HG02623 (cell line): ENCODE results near the gene CYBA.
A peak's percentile ranks its signal among the peaks of the same experiment; 100 is the strongest.

Experiments
- ATAC-seq: cut with Tn5 transposase; IDR thresholded peaks from one replicate; pipeline ENCODE4 v1.9.1; 2021; ENCODE audit warnings: moderate library complexity; ENCODE audit not compliant: unreplicated experiment

Gene CYBA

DNA sequence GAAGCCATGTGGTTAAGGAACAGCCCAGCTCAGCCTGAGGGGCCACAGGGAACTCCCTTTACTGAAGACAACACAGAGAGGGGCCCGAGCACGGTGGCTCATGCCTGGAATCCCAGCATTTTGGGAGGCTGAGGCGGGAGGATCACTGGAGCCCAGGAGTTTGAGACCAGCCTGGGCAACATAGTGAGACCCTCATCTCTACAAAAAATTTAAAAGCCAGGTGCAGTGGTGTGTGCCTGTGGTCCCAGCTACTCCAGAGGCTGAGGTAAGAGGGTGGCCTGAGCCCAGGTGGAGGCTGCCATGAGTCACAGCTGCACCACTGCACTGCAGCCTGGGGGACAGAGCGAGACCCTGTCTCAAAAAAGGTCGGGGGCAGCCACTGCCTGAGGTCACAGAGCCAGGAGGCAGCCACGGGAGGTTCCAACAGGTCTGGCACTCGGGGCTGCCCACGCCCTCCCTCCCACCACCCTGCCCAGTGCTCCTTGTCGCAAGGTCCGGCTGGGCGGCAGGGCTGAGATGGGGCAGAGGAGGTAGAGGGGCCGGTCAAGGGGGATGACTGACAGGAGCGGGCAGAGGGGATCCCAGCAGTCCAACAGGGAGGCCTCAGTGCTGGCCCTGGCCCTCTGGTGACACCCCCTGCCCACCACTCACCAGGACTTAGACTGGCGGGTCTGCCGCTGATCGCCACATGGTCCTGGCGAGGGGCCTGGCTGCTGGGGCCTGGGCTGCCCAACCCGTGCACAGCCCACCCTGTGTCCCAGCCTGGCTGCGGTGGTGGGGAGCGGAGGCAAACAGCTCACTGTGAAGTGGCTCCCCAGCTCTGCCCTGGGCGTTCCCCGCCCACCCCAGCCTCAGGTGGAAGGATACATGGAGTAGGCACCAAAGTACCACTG lies 3.4 kb downstream of the CYBA start:
- no peak for ATAC-seq

DNA sequence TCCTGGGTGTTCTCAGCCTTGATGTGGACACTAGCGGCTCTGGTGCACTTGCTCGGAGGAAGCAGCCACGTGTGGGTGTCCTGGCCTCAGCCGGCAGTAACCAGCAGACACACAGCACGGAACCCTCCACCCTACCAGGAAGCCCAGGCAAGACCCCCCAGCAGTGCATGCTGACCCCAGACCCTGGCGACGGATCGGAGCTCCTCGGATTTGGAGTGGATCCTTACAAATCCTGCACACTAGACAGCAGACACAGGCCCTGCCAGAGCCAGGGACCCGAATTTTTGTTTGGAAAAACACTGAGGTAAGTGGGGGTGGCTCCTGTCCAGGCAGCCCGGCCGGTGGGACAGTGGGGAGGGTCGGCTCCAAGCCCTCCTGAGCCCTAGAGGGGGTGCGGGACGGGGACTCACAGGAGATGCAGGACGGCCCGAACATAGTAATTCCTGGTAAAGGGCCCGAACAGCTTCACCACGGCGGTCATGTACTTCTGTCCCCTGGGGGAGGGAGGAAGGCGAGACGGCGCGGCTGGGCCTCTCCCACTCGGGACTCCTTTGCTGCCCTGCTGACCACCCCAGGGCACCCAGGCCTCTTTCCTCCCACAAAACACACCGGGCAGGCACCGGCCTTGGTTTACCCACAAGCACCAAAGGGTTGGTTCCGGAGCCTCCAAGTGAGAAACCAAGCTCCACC lies 4.4 kb downstream of the CYBA start:
- no peak for ATAC-seq

DNA sequence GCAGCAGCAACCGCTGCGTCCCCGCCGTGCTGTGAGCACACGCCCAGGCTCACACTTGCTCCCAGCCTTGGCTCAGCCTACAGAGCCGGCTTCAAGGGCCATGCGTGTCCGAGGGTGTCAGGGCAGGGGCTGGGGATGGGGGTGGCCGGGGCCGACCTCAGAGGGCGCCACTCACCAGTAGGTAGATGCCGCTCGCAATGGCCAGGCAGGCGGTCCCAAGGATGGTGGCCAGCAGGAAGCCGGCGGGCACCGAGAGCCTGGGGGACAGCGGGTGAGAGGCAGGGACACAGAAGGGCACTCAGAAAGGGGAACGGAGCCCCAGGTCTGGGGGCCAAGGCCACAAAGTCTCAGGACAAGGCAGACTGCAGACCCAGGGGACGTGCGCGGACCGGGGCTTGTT lies 4.9 kb downstream of the CYBA start:
- no peak for ATAC-seq

DNA sequence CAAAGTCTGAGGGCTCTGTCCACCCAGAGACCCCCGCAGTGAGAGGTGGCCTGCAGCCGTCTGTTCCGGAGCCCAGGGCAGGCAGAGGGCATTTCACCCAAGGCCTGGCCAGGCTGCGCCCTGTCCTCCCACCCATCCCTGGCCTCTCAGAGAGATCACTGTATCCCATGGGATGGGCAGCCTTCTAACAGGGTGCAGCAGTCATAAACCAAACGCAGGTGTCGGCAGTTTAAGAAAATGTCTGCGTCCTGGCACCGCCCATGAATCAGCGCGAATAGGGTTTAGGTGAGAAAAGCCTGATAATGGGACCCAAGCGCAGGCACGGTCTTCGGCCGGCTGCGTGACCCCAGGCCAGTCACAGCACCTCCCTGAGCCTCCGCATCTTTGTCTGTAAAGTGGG lies 5.4 kb downstream of the CYBA start:
- no peak for ATAC-seq

DNA sequence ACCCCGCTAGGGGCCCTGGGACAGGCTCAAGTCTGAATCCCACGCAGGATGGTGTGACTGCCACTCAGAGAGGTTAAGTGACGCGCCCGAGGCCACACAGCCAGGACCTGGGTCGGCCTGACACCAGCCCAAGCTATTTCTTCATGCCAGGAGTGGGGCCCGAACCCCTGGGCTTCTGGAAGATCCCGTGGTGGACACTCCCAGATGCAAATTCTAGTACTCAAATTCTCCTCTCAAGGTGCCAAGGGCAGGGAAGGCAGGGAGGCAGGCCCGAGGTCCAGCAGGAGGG lies 7.3 kb downstream of the CYBA start:
- ATAC-seq = no peak

DNA sequence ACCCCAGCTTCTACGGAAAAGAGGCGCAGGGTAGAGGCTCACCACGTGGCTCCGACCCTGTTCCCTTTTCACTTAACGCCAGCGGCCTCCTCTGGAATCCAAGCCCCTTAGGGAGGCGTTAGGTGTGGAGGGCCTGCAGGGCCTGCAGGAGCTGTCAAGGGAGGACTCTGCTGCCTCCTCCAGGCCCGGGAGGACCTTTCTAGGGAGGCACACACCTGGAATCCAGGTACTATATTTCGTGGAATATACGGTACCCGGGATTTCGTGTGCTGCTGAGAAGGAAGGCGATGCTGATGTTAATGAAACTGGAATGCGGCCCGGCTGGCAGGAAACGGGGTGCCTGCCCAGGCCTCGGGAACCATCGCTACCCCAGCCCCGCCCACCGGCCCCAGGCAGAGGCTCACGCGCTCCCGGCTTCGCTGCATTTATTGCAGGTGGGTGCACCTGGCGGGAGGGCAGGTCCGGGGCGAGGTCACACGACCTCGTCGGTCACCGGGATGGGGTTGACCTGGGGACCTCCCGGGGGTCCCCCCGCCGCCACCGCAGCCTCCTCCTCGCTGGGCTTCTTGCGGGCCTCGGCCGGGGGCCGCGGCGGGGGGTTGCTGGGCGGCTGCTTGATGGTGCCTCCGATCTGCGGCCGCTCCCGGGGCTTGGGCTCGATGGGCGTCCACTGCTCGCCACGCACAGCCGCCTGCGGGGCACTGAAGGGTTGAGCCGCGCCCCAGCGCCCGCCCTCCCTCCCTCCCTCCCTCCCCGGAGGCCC lies 7.8 kb downstream of the CYBA start:
- no peak for ATAC-seq

DNA sequence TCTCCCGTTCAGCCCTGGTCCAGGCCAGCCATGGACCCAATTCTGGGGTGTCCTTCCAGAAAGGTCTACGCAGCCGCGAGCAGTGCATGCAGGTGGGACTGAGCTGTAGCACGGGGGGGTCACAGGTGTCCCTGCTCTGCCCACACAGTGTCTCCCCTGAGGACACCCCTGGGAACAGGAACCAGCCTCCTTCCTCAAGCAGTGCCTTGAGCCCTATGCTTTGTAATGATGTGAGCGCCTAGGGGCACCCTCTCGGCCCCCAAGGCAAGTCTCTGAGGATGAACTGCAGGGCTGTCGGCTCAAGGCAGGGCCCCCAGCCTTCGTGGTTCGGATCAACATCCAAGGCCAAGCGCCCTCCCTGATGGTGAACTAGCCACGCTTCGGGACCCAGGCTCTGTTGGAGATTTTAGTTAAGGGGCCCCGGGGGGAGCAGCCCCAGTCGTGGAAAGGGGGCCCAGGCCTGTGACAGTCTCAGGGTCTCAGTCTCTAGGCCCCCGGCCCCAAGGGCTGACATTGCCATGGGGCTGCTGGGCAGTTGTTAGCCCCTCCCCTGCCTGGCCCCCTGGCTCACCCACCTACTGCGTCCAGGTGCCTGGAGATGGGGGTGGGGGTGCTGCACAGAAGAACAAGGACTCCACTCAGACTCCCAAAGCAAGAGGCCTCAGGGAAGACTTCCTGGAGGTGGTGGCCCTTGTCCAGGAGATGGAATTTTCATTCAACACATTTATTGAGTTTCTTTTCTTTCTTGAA lies 10.2 kb downstream of the CYBA start:
- no peak for ATAC-seq

DNA sequence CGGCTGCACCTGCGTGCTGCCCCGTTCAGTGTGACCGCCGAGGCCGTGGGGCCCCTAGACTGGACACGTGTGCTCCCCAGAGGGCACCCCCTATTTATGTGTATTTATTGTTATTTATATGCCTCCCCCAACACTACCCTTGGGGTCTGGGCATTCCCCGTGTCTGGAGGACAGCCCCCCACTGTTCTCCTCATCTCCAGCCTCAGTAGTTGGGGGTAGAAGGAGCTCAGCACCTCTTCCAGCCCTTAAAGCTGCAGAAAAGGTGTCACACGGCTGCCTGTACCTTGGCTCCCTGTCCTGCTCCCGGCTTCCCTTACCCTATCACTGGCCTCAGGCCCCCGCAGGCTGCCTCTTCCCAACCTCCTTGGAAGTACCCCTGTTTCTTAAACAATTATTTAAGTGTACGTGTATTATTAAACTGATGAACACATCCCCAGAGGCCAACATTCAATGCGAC lies 10.8 kb downstream of the CYBA start:
- ATAC-seq = no peak

DNA sequence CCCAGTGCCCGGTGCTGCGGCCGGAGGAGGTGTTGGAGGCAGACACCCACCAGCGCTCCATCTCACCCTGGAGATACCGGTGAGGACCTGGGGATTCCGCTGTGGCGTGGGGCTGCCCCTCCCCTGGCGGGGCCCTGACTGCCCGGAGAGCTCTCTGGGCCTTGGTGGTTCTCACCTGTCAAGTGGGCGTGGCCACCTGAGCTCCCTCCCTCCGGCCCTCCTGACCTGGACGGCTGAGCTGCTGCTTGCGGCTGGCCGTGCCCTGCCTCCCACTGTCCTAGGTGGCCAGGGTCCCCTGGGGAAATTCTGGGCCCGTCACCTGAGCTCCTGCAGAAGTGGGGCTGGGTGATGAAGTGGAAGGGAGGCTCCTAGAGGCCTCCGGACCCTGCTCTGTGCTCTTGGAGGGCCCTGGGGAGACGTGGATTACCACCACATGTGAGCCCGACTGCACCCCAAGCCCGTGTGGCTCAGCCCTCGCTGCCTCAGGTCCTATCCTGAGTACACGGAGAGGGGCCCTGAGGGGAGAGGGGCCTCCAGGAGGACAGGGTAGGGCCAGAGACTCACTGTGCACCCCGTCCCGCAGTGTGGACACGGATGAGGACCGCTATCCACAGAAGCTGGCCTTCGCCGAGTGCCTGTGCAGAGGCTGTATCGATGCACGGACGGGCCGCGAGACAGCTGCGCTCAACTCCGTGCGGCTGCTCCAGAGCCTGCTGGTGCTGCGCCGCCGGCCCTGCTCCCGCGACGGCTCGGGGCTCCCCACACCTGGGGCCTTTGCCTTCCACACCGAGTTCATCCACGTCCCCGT lies 11.4 kb downstream of the CYBA start:
- ATAC-seq = no peak

DNA sequence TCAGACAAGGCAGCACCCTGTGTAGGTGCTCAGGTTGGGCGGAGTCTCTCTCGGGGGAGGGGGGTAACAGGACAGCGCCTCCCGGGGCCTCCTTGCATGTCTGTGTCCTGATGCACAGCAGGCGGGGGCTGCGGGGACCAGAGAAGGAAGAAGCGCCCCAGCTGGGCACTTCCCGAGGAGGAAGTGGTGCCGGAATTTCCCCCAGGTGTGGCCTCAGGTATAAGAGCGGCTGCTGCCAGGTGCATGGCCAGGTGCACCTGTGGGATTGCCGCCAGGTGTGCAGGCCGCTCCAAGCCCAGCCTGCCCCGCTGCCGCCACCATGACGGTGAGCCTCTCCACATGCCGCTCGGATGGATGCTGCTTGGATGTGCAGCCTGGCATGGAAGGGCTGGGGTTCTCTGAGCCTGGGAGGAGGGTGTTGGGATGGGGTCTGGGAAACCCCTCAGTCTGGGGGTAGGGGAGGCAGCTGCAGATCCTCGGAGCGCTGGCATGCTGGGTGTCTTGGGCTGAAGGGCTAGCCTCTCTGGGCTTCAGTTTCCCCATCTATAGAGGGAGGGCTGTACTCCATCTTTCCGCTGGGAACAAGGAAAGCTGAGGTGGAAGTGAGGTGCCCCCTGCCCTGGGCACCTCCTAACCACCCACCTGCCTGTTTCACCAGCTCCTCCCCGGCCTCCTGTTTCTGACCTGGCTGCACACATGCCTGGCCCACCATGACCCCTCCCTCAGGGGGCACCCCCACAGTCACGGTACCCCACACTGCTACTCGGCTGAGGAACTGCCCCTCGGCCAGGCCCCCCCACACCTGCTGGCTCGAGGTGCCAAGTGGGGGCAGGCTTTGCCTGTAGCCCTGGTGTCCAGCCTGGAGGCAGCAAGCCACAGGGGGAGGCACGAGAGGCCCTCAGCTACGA lies 12.3 kb downstream of the CYBA start, which contains the start of gene IL17C:
Gene IL17C (plus strand): TSS at position 250 of the 908 bp plus-strand sequence. CDS start 70 bp downstream, at position 320.
- ATAC-seq = no peak

DNA sequence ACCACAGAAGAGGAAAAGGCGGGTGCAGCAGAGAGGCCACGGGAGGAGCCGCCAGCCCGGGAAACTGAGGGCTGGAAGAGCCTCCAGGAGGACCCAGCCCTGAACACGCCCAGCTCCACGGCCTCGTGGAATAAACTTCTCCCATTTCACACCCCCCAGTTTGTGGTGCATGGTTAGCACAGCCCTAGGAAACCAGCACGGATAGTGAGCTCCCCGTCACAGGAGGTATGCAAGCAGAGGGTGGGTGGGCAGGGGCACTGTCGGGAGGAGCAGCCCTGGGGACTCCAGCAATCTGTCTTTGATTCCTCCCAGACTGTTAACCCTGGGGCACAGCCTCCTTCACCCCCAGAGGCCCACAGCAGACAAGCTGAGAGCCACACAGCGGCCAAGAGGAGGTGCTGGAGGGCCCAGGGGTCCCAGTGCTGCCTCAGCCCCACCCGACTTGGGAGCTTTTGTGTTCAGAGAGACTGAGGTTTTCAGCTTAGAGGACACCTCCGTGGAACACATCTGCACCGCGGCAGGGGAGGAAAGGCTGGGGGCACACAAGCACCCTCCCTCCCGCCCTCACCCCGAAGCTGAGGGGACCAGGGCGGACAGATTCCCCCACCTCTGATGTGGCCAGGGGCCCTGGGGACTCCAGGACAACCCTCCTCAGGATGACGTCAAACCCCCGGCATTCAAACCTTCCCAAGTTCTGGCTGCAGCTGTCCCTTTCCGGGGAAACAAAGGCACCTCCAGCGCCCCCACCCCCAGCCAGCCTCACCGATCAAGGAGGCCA lies 14.2 kb downstream of the CYBA start:
- no peak for ATAC-seq

DNA sequence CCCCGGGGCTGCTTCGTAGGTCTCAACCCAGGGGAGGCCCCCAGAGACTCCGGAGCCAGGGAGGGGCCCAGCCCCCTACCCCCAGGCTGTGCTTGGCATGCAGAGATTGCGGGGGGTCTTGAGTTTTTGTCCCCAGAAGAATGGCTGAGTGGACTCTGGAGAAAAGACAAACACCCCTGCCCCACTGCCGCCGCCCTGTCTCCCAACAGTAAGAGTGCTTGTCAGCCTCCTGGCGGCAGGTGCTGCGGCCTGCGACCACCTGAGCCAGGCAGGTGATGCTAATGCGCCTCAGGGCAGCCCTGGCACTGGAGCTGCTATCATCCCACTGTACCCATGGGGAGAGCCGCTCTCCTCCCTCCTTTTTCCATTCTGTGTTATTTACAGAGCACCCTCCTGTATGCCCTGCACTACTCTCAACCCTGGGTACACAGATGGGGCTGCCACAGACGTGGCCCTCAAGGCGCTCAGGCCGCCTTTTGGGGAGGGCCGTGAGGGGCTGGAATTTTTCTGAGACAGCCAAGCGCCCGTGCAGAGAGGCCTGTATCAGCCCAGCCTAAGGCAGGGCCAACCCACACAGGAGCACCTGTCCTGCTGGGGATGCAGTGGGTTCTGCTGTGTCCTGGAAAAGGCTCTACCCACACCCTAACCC lies 15.1 kb downstream of the CYBA start:
- no peak for ATAC-seq

DNA sequence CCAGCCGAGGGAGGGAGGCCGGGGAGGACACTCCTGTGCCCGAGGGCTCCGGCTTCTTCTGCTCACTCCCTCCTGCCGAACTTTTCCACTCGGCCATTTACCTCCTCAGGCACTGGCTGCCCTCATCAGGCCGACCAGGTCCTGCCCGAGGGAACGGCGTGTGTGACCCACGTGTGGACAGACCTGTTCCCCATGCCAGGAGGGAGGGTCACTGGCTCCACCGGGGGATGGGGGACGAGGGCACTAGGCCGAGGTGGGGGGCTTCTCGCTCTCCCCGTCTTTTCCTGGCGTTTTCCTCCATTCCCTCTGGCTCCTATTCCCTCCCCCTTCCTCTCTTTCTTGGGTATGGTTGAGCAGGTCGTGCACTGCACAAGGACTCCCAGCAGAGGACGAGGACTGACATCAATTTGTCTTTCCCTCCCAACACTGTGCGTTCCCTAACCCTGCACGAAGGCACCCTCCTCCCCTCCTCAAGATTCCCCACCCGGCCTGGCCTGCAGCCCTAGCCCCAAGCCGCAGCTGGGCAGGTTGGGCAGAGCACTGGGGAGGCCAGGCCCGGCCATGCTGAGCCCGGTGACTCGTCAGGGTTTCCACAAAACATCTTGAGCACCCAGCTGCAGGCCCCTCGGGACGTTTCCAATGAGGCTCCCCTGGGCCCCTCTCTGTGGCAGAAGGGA lies 15.7 kb downstream of the CYBA start:
- no peak for ATAC-seq

DNA sequence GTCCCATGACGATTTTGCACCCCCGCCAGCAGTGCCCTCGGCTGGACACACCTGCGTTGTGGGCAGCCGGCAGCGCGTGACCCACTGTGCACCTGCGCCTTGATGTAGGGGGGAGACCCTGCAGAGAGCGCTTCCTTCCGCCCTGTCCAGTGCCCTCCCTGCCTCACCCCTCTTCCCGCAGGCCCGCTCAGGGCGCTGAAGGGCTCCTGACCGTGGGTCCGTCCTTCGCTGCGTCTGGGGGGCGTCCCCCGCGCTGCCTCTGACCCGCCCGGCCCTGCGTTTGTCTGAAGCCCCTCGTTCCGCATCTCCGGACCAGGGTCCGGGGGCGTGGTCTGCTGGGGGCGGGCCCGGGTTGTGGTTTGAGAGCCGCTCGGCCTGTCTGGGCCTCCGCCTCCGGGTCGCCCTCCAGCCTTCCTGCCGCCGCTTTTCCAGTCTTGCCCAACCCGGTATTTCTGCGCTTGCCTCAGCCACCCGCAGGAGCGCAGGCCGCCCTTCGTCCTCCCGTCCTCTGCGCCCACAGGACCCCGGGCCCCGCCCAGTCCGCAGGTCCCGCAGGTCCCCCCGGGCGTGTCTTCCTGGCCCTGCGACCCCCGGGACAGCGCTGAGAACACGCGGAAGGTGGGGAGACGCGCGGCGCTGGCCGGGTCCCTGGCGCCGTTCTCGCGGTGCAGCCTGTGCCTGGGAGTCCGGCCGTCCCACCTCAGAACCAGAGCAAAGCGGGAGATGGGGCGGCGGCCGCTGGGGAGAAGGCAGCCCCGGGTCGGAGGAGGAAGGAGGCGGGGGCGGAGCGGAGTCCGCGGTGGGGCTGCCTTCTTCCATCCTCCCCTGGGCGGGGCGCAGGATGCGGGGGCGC lies 16.5 kb downstream of the CYBA start:
- ATAC-seq = peak; percentile 46

DNA sequence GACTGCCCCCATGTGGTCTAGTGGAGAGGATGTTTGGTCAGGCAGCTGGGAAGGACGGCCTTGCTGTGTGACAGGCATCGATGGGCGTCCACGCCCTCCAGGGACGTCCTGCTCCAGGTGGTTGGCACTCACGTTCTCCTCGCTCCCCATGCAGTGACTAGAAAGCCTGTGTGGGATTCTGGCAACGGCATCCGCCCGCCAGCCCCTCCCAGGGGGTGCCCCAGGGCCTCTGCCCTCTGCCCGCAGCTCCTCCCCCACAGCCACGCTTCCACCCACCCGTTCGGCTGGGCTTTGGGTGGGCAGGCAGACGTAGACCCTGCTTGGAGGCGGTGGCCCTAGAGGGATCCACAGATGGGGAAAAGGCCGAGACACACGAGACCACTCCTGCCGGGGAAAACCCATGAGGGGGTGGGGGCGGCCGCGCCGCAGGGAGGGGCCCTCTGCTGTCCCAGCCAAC lies 17.1 kb downstream of the CYBA start:
- ATAC-seq = peak; percentile 16

DNA sequence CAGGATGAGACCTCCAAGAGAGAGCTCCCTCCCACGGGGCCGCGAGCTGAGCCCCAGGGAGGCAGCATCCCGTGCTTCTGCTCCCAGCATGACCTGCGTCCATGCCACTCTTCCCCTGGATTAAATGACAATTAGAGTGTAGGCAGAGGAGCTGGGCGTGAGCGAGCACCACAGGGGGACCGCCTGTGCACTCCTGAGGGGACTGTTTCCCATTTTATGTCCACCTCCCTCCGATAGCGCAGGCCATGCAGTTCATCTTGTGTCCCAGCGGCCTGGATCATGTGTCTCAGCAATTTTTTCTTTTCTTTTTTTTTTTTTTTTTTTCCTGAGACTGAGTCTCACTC lies 18.3 kb downstream of the CYBA start:
- ATAC-seq = no peak
